ENCODE results near the gene TRPM7.
A peak's percentile ranks its signal among the peaks of the same experiment; 100 is the strongest.
"Not testable (repeated sequence)": the region's sequence is repeated elsewhere in the genome, so short reads cannot be mapped to it uniquely, and the experiment has no call there.

The TRPM7 gene

GRCh38 chr15:50653156-50653743 is 33.3 kb downstream of the TRPM7 start:
- DNase-seq, result no peak

GRCh38 chr15:50652671-50653070 is 33.9 kb downstream of the TRPM7 start:
- DNase-seq, result no peak

GRCh38 chr15:50641318-50641717 is 45.3 kb downstream of the TRPM7 start:
- DNase-seq, result no peak

- DNase-seq, result no peak
Observed at GRCh38 chr15:50636146-50636545, 50.5 kb downstream of the TRPM7 start.

GRCh38 chr15:50633653-50634052 is 52.9 kb downstream of the TRPM7 start:
- DNase-seq, result no peak

GRCh38 chr15:50628421-50628820 is 58.2 kb downstream of the TRPM7 start:
- no peak for DNase-seq

- no peak for DNase-seq
Observed at GRCh38 chr15:50627351-50628055, 59.1 kb downstream of the TRPM7 start.

GRCh38 chr15:50624616-50625168 is 61.9 kb downstream of the TRPM7 start:
- DNase-seq, result no peak

GRCh38 chr15:50622361-50622943 is 64.1 kb downstream of the TRPM7 start:
- peak; percentile 2 for DNase-seq

- DNase-seq, result not testable (repeated sequence)
Observed at GRCh38 chr15:50616960-50617359, 69.6 kb downstream of the TRPM7 start.

GRCh38 chr15:50616554-50616953 is 70.0 kb downstream of the TRPM7 start:
- not testable (repeated sequence) for DNase-seq

GRCh38 chr15:50613600-50613999 is 73.0 kb downstream of the TRPM7 start:
- no peak for DNase-seq

GRCh38 chr15:50607129-50607528 is 79.5 kb downstream of the TRPM7 start:
- DNase-seq, result no peak

- DNase-seq, result no peak
Observed at GRCh38 chr15:50605462-50605861, 81.1 kb downstream of the TRPM7 start.

- DNase-seq, result not testable (repeated sequence)
Observed at GRCh38 chr15:50602028-50602427, 84.6 kb downstream of the TRPM7 start.

- DNase-seq, result no peak
Observed at GRCh38 chr15:50594311-50594710, 92.3 kb downstream of the TRPM7 start.

GRCh38 chr15:50593761-50594160 is 92.8 kb downstream of the TRPM7 start:
- DNase-seq, result no peak

GRCh38 chr15:50590288-50590687 is 96.3 kb downstream of the TRPM7 start:
- no peak for DNase-seq

- DNase-seq, result no peak
Observed at GRCh38 chr15:50577492-50577891, 109.1 kb downstream of the TRPM7 start.

- DNase-seq, result no peak
Observed at GRCh38 chr15:50576166-50576565, 110.4 kb downstream of the TRPM7 start.

- DNase-seq, result not testable (repeated sequence)
Observed at GRCh38 chr15:50573842-50574241, 112.8 kb downstream of the TRPM7 start.

- DNase-seq, result no peak
Observed at GRCh38 chr15:50563756-50564155, 122.8 kb downstream of the TRPM7 start.

GRCh38 chr15:50562735-50563640 is 123.6 kb downstream of the TRPM7 start:
- DNase-seq, result no peak
